Measurements from ENCODE around the gene TMX1. TPM values are rescaled to one million over a fixed set of nuclear protein-coding genes. Genes with fewer than 3 reads are reported as not detected.
A peak's percentile ranks its signal among the peaks of the same experiment; 100 is the strongest.

The TMX1 gene
- total RNA-seq, 1 donor from 2014 or later: 31.4 TPM

GRCh38 chr14:51277753-51278415 is 37.8 kb downstream of the TMX1 start:
- Mint-ChIP-seq H3K36me3 (no peaks in the 10 kb centered on the region), H3K9me3 (no peaks in the 10 kb centered on the region), H3K27ac (no peak overlapping the region), H3K27me3 (no peaks in the 10 kb centered on the region), H3K4me1 (ENCODE audit: unreplicated experiment) (no peaks in the 10 kb centered on the region), H3K4me3 (no peak overlapping the region)
- no peak for TF ChIP-seq CTCF (conservative IDR thresholded peaks at IDR 0.05)
- DNase-seq (ENCODE audit: extremely low spot score, unreplicated experiment): no peak

- Mint-ChIP-seq H3K27ac (no peak overlapping the region), H3K4me3 (no peak overlapping the region), H3K36me3 (no peaks in the 10 kb centered on the region), H3K4me1 (ENCODE audit: unreplicated experiment) (peaks cover 25% of the 10 kb centered on the region), H3K27me3 (no peaks in the 10 kb centered on the region), H3K9me3 (no peaks in the 10 kb centered on the region)
- DNase-seq (ENCODE audit: extremely low spot score, unreplicated experiment): no peak
- TF ChIP-seq CTCF (conservative IDR thresholded peaks at IDR 0.05): no peak
Observed at GRCh38 chr14:51282517-51282916, 42.5 kb downstream of the TMX1 start.

GRCh38 chr14:51283402-51284085 is 43.5 kb downstream of the TMX1 start:
- Mint-ChIP-seq H3K4me1 (ENCODE audit: unreplicated experiment) (peaks cover 25% of the 10 kb centered on the region), H3K27ac (no peak overlapping the region), H3K9me3 (no peaks in the 10 kb centered on the region), H3K27me3 (no peaks in the 10 kb centered on the region), H3K4me3 (no peak overlapping the region), H3K36me3 (no peaks in the 10 kb centered on the region)
- DNase-seq (ENCODE audit: extremely low spot score, unreplicated experiment): no peak
- peak; percentile 92 for TF ChIP-seq CTCF (conservative IDR thresholded peaks at IDR 0.05)

GRCh38 chr14:51284241-51284640 is 44.2 kb downstream of the TMX1 start:
- Mint-ChIP-seq H3K4me3 (no peak overlapping the region), H3K27ac (no peak overlapping the region), H3K36me3 (no peaks in the 10 kb centered on the region), H3K27me3 (no peaks in the 10 kb centered on the region), H3K4me1 (ENCODE audit: unreplicated experiment) (peaks cover 25% of the 10 kb centered on the region), H3K9me3 (no peaks in the 10 kb centered on the region)
- no peak for DNase-seq (ENCODE audit: extremely low spot score, unreplicated experiment)
- TF ChIP-seq CTCF (conservative IDR thresholded peaks at IDR 0.05): no peak

GRCh38 chr14:51285120-51285519 is 45.1 kb downstream of the TMX1 start:
- Mint-ChIP-seq H3K4me3 (no peak overlapping the region), H3K4me1 (ENCODE audit: unreplicated experiment) (peaks cover 25% of the 10 kb centered on the region), H3K27me3 (no peaks in the 10 kb centered on the region), H3K9me3 (no peaks in the 10 kb centered on the region), H3K27ac (no peak overlapping the region), H3K36me3 (no peaks in the 10 kb centered on the region)
- no peak for DNase-seq (ENCODE audit: extremely low spot score, unreplicated experiment)
- TF ChIP-seq CTCF (conservative IDR thresholded peaks at IDR 0.05): no peak
